Measurements from ENCODE around the gene SFMBT1.

The SFMBT1 gene

GRCh38 chr3:52934630-52935530, 111.0 kb downstream of the SFMBT1 start:
- H3K27me3 Mint-ChIP-seq = no peaks in the 10 kb centered on the region
- peaks cover 10% of the 10 kb centered on the region for H3K36me3 Mint-ChIP-seq
- H3K4me1 Mint-ChIP-seq = peaks cover 17% of the 10 kb centered on the region
- peak overlapping the region; percentile 63 for H3K27ac Mint-ChIP-seq
- H3K9me3 Mint-ChIP-seq = no peaks in the 10 kb centered on the region
- H3K4me3 Mint-ChIP-seq = no peak overlapping the region

GRCh38 chr3:52931889-52932288, 114.0 kb downstream of the SFMBT1 start:
- H3K4me3 Mint-ChIP-seq = no peak overlapping the region
- H3K9me3 Mint-ChIP-seq = no peaks in the 10 kb centered on the region
- H3K4me1 Mint-ChIP-seq = peaks cover 17% of the 10 kb centered on the region
- H3K27ac Mint-ChIP-seq = no peak overlapping the region
- no peaks in the 10 kb centered on the region for H3K27me3 Mint-ChIP-seq
- H3K36me3 Mint-ChIP-seq = peaks cover 15% of the 10 kb centered on the region

GRCh38 chr3:52931328-52931727, 114.5 kb downstream of the SFMBT1 start:
- no peak overlapping the region for H3K27ac Mint-ChIP-seq
- no peaks in the 10 kb centered on the region for H3K27me3 Mint-ChIP-seq
- H3K9me3 Mint-ChIP-seq = no peaks in the 10 kb centered on the region
- H3K4me3 Mint-ChIP-seq = no peak overlapping the region
- peaks cover 17% of the 10 kb centered on the region for H3K4me1 Mint-ChIP-seq
- H3K36me3 Mint-ChIP-seq = peaks cover 15% of the 10 kb centered on the region

- Mint-ChIP-seq H3K27me3 (no peaks in the 10 kb centered on the region), H3K27ac (no peak overlapping the region), H3K4me1 (peaks cover 12% of the 10 kb centered on the region), H3K36me3 (peaks cover 15% of the 10 kb centered on the region), H3K9me3 (no peaks in the 10 kb centered on the region), H3K4me3 (no peak overlapping the region)
Observed at GRCh38 chr3:52930748-52931147, 115.1 kb downstream of the SFMBT1 start.

GRCh38 chr3:52926554-52926953, 119.3 kb downstream of the SFMBT1 start:
- H3K4me3 Mint-ChIP-seq = no peak overlapping the region
- peaks cover 11% of the 10 kb centered on the region for H3K4me1 Mint-ChIP-seq
- no peaks in the 10 kb centered on the region for H3K27me3 Mint-ChIP-seq
- peaks cover 12% of the 10 kb centered on the region for H3K36me3 Mint-ChIP-seq
- H3K27ac Mint-ChIP-seq = no peak overlapping the region
- no peaks in the 10 kb centered on the region for H3K9me3 Mint-ChIP-seq

GRCh38 chr3:52925405-52926313, 120.2 kb downstream of the SFMBT1 start:
- Mint-ChIP-seq H3K36me3 (peaks cover 10% of the 10 kb centered on the region), H3K27me3 (no peaks in the 10 kb centered on the region), H3K9me3 (no peaks in the 10 kb centered on the region), H3K4me1 (peaks cover 11% of the 10 kb centered on the region), H3K4me3 (no peak overlapping the region), H3K27ac (no peak overlapping the region)

GRCh38 chr3:52923963-52924362, 121.9 kb downstream of the SFMBT1 start:
- H3K36me3 Mint-ChIP-seq = peaks cover 9% of the 10 kb centered on the region
- H3K4me3 Mint-ChIP-seq = no peak overlapping the region
- no peak overlapping the region for H3K27ac Mint-ChIP-seq
- no peaks in the 10 kb centered on the region for H3K9me3 Mint-ChIP-seq
- H3K4me1 Mint-ChIP-seq = peaks cover 11% of the 10 kb centered on the region
- no peaks in the 10 kb centered on the region for H3K27me3 Mint-ChIP-seq

- no peaks in the 10 kb centered on the region for H3K9me3 Mint-ChIP-seq
- peaks cover 11% of the 10 kb centered on the region for H3K4me1 Mint-ChIP-seq
- H3K27ac Mint-ChIP-seq = no peak overlapping the region
- H3K36me3 Mint-ChIP-seq = peaks cover 10% of the 10 kb centered on the region
- H3K27me3 Mint-ChIP-seq = no peaks in the 10 kb centered on the region
- no peak overlapping the region for H3K4me3 Mint-ChIP-seq
Observed at GRCh38 chr3:52920841-52921240, 125.0 kb downstream of the SFMBT1 start.

GRCh38 chr3:52917044-52917443, 128.8 kb downstream of the SFMBT1 start:
- H3K36me3 Mint-ChIP-seq = peaks cover 8% of the 10 kb centered on the region
- no peak overlapping the region for H3K27ac Mint-ChIP-seq
- H3K4me3 Mint-ChIP-seq = no peak overlapping the region
- H3K9me3 Mint-ChIP-seq = no peaks in the 10 kb centered on the region
- H3K27me3 Mint-ChIP-seq = no peaks in the 10 kb centered on the region
- peaks cover 2% of the 10 kb centered on the region for H3K4me1 Mint-ChIP-seq

GRCh38 chr3:52915294-52915693, 130.6 kb downstream of the SFMBT1 start:
- Mint-ChIP-seq H3K9me3 (no peaks in the 10 kb centered on the region), H3K4me1 (no peaks in the 10 kb centered on the region), H3K4me3 (no peak overlapping the region), H3K27me3 (no peaks in the 10 kb centered on the region), H3K27ac (no peak overlapping the region), H3K36me3 (peaks cover 8% of the 10 kb centered on the region)

- no peaks in the 10 kb centered on the region for H3K27me3 Mint-ChIP-seq
- peaks cover 8% of the 10 kb centered on the region for H3K36me3 Mint-ChIP-seq
- H3K4me3 Mint-ChIP-seq = no peak overlapping the region
Observed at GRCh38 chr3:52912885-52913731, 132.8 kb downstream of the SFMBT1 start.

GRCh38 chr3:52910823-52911222, 135.1 kb downstream of the SFMBT1 start:
- H3K27ac Mint-ChIP-seq = no peak overlapping the region
- H3K4me1 Mint-ChIP-seq = no peaks in the 10 kb centered on the region

More at GRCh38 chr3:52912885-52913731, 132.8 kb downstream of the SFMBT1 start:
- Mint-ChIP-seq H3K4me1 (no peaks in the 10 kb centered on the region), H3K9me3 (no peaks in the 10 kb centered on the region), H3K27ac (no peak overlapping the region)

GRCh38 chr3:52907497-52907896, 138.4 kb downstream of the SFMBT1 start:
- no peak overlapping the region for H3K27ac Mint-ChIP-seq
- no peaks in the 10 kb centered on the region for H3K9me3 Mint-ChIP-seq
- no peaks in the 10 kb centered on the region for H3K27me3 Mint-ChIP-seq
- H3K4me3 Mint-ChIP-seq = no peak overlapping the region
- H3K4me1 Mint-ChIP-seq = no peaks in the 10 kb centered on the region
- H3K36me3 Mint-ChIP-seq = peaks cover 12% of the 10 kb centered on the region

More at GRCh38 chr3:52910823-52911222, 135.1 kb downstream of the SFMBT1 start:
- H3K27me3 Mint-ChIP-seq = no peaks in the 10 kb centered on the region
- peaks cover 11% of the 10 kb centered on the region for H3K36me3 Mint-ChIP-seq
- no peaks in the 10 kb centered on the region for H3K9me3 Mint-ChIP-seq
- no peak overlapping the region for H3K4me3 Mint-ChIP-seq

GRCh38 chr3:52904552-52904951, 141.3 kb downstream of the SFMBT1 start:
- Mint-ChIP-seq H3K4me1 (no peaks in the 10 kb centered on the region), H3K9me3 (no peaks in the 10 kb centered on the region), H3K4me3 (no peak overlapping the region), H3K27me3 (no peaks in the 10 kb centered on the region), H3K36me3 (peaks cover 7% of the 10 kb centered on the region), H3K27ac (no peak overlapping the region)

GRCh38 chr3:52904000-52904399, 141.9 kb downstream of the SFMBT1 start:
- Mint-ChIP-seq H3K4me1 (no peaks in the 10 kb centered on the region), H3K27ac (no peak overlapping the region), H3K4me3 (no peak overlapping the region), H3K27me3 (no peaks in the 10 kb centered on the region), H3K36me3 (peaks cover 7% of the 10 kb centered on the region), H3K9me3 (no peaks in the 10 kb centered on the region)

Measured in activated naive CD4-positive, alpha-beta T cell treated with anti-CD3 and anti-CD28 coated beads, Interleukin-2, amount 50 U/mL, for 24 hours (primary cell).